NCI-H2227 (cell line): ENCODE measurements around the gene PNLIPRP2.
A peak's percentile ranks its signal among the peaks of the same experiment; 100 is the strongest.

ENCODE experiments used
- DNase-seq: peaks from one replicate; lab custom pipeline; 2025; ENCODE audit not compliant: unreplicated experiment; lab: John Stamatoyannopoulos, UW

PNLIPRP2 gene

DNA sequence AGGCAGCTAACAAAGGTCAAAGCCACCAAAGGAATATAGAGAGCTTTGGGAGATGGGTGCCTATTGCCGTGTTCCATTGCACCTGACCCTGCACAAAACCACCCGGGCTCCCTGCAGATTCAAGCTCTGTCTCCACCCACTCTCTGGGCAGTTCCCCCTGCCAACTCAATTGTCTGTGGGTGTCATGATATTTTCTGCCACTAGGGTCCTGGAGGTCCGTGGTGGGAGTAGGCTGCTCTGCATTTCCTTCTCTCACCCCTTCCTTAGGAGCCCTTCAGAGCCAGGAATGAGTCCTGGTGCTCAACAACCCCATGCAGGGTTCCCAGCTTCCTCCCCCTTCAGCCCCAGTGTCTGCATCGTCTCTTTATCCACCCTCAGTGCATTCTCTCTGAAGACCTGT lies 34.1 kb downstream of the PNLIPRP2 start:
- DNase-seq = peak; percentile 8

DNA sequence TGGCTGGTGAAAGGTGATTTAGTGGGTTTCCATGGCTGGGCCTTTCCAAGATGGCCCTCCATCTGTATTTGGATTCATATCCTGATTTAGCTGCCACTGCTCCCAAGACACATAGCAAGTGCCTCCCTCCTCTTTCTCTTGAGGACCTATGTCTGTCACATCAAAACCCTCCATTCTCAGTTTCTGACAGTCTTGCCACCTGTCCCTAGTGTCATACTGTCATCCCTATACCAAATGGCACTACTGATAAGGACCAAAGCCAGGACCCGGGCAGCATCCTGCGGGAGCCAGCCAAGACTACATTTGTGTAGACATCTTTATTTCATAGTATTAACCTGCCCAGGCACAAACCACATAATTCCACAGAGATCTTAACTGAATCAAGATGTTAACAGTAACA lies 34.8 kb downstream of the PNLIPRP2 start:
- no peak for DNase-seq

DNA sequence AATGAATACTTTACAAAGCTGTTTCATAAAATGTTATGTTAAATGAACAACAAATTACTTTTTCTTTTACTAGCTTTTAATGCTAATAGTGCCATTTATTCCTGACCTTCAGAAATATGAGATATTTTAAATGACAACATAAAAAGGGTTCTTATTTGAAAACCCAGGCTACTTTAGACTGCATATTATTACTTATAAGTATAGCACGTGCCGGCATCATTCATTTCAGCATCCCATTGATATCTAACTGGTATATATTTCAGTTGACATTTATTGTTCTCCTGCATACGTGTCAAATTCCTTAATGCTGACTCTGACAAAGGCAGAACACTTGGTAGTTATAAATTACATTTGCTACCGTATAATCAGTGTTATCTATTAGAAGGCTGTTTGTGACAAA lies 35.3 kb downstream of the PNLIPRP2 start:
- no peak for DNase-seq

DNA sequence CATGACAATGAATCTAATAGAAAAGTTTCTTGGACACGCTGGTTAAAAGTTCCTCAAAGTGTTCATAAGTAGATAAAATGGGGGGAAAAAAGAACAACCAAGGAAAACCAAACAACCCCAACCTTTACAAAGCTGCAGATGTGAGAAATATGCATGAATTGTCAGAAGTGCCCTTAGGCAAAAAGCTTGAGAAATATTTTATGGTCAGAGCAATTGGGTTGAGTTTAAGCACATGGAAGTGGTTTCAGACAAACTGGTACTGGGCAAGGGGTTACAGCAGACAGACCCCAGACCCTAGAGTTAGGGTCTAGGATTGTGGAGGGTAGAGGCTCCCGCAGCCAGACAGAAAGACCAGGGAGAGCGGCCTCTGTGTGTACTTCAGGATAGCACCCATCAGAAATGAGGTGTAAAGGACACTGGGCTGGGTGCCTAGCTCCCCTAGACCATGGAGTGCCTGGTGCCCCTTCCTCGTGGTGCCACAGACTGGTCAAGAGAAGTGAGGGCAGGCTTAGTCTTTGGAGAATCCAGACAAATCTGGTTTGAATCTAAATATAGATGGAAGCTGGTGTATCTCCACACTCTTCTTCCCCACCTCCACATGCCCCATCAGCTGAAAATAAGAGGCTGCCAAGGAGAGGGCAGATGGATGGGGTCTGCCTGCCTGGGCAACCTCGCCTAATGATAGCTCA lies 37.3 kb downstream of the PNLIPRP2 start:
- no peak for DNase-seq

DNA sequence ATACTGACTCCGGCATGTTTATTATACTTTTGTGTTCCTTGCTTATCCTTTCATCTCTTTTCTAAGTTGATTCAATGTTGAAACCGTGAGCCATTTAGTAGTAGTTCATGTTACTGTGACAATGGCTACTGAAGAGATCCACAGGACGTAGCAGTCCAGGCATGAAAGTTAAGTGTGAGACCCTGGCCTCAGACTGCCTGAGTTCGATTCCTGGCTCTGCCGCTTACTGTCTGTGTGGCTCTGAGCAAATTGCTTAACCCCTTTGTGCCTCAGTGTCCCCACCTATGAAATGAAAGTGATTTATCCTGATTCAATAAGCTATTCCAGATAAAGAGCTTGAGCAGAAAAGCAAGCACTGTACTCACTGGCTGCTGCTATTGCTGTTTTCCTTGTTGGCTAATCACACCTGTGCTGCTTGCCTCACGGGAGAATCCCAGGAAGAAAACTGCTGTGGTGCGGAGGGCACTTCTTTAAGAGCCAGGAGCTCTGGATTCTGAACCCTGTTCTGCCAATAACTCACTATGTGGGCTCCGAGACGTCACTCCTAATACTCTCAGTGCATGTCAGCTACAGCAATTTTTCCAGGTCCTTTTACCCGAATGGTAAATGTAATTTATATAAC lies 38.4 kb downstream of the PNLIPRP2 start:
- DNase-seq = no peak

DNA sequence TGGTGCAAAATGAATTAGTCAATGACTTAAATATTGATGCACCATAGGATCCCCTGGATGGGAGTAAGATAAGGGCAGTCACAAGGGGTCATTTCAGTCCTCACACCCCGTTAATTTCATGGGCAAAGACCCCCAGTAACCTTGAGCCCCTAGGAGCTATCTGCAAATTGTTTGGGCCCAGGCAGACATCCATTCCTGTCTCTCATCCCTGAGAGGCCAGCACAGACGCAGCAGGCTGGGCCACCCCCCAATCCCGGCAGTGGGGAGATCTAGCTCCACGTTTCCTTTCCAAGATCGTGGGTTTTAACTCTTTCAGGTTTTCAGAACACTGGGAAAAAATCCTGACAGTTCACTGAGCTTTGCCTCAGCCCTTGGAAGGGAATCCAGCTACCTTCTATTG lies 40.1 kb downstream of the PNLIPRP2 start:
- no peak for DNase-seq

DNA sequence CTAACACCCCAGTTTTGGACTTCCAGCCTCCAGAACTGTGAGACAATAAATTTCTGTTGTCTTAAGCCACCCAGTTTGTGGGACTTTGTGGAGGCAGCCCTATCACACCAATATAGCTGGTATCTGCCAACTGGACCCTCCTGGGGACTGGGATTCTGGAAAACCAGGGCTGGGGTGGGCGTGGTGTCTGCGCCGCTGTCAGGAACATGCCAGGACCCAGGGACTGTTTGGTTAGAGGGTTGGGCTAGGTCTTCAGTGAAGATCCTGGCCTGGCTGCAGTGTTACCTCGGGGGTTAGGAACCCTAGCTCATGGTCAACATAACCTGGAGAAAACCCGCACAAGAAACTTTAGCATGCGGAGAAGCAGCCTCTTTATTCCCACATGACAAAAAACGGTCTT lies 42.6 kb downstream of the PNLIPRP2 start:
- no peak for DNase-seq

DNA sequence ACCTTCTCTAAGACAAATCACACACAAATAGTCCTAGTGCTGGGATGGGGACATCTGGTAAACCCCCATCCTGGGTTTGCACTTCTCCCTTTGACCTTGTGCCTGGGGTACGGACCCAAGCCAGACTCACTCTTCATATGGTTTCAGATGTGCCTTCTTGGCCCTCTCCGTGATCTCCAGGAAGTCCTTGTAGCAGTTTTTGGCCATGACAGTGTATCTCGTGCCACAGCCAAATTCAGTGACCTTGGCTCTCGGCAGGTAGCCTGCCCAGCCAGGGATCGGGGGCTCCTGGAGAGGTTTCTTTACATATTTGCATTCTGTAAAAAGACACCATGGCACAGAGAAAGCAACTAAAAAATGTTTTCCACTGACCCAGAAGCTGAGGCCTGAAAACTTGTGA lies 43.9 kb downstream of the PNLIPRP2 start:
- no peak for DNase-seq

DNA sequence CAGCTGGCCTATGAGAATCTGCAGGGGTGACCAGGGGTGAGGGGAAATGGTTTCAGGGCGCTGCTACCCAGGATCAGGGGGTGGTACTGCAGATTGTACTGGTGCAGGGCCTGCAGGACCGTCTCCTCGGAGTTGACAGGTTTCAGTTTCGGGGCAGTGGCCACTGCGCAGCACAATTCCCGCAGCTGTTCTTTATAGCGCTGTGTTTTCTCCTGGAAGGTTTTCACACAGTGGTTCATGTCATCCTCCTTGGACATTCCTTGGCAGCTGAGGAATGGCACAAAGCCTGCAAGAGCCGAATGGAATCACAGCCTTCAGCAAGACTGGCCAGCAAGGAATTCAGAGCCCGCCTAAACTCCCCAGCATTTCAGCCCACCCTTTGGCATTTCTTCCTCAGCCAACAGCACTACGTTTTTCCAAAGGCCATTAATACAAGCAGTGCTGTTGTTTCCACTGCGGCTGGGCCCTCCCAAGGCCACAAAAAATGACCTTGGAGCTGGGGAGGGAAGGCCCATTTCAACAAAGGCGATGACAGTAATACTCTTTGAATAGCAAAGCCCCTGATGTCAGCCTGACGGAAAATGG lies 44.9 kb downstream of the PNLIPRP2 start:
- DNase-seq = peak; percentile 78

DNA sequence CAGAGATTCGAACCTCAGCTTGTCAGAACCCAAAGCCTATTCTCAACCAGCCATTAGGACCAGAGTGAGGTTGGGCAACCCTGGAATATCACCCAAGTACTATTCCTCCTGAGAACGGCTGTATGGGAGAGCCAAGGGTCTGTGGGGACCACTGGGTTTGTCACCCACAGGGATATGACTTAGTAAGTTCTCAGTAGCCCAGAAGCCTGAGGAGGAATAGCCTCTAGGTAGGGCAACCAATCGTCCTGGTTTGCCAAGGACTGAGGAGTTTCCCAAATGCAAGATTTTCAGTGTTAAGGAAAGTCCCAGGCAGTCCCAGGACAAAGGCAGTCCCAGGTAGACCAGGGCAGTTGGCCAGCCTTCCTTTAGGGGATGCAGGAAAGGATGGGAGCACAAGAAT lies 46.7 kb downstream of the PNLIPRP2 start:
- DNase-seq = no peak

DNA sequence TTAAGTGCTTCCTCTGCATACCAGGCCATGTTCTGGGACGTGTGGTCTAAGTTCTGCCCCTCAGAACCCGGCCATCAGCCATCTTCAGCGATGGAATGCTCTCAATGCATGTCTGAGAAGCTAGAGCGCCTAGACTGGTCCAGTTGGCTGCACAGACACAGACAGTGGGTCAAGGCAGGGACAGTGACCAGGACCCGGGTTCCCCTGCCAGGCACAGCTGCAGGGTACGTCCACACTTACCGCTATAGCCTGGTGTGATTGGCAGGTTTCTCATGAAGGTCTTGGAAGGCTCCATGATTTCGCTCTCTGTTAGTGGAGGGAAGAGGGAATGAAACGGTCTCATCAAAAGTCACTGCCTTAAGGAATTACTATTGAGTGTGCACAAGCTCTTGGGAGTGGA lies 47.3 kb downstream of the PNLIPRP2 start:
- DNase-seq = no peak

DNA sequence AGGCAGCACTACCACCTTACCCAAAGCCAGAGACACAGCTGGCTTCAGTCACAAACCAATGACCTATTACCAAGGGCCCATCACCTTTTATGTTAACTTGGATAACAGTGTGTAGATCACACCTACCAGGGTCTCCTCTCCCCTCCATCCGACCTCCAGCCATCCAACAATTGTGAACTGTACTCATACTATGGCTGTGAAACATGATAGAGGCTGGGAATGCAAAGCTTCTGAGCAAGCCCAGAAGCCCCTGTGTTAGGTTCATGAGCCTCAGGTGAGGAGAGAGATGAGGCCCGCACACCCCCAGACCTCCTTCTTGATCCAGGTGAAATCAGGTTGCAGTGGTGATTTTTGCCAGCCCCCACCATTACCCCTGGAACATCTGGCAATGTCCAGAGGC lies 47.7 kb downstream of the PNLIPRP2 start:
- no peak for DNase-seq

DNA sequence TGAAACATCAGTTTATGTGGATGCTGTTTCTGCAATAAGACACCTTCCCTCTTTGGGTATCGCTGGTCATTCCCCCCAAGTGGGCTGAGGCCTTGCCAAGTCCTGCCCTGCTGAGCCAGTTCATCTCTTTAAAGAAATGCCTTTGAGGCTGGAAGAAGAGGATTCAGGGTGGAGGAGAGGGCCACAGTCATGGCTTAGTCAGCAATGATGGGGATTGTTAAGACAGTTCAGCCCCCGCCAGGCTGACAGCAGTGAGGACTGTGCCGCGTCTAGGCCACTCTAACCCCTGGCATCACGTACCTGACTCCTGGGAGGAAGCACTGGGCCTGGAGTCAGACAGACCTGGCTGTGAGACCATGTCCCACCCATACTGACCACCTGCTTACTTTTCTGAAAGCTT lies 48.3 kb downstream of the PNLIPRP2 start:
- no peak for DNase-seq

DNA sequence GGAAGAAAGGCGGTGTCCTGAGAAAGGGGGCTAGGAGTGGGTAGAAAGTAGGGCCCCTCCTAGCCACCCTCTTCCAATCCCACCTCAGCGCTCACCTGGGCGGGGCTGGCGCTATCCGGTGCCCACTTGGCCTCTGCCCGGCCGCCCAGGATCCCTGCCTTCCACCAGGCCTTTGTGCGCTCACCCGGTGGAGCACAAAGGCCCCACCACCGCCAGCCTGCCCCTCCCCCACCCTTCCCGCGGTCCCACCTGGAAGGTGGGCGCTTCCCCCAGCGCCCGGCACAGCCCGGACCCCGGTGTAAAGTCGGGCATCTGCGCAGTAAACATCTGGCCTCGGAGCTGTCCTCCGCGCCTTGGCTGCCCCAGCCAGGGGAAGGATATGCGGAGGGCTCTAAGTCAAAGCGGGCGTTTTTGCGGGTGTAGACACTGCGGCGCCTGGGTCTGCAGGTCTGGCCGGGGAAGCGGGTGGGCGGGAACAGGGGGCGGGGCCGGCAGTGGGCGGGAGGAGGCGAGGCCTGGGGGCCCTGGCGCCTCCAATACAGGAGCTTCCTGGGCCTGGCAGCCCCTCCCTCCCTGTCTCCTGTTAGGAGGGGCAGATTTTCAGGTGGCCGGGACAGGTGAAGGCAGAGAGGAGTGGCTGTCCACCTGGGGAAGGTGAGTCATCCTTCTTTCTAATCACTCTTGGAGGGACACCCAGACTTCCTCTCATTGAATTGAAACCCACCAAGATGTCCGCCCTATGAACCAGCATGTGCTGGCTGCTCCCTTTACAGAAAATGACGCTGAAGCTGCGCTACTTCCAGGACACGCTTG lies 49.3 kb downstream of the PNLIPRP2 start:
- DNase-seq = peak; percentile 61

DNA sequence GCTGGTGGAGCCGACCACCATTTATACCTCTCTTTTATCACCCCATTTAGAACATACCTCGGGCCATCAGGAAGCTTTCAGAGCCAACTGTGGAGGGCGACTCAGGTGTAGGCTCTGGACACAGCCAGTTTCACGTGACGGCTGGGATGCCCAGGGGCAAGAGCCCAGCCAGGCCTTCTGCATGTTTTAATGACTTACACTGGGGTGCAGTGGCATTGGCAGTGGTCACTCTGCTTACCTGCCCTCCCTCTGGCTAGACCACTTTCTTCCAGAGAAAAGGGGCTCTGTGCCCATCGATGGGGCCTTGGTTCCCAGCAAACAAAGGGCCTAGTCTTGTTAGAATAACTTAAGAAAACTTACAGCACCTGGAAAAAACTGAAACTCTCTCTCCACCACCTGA lies 50.0 kb downstream of the PNLIPRP2 start:
- DNase-seq = no peak

DNA sequence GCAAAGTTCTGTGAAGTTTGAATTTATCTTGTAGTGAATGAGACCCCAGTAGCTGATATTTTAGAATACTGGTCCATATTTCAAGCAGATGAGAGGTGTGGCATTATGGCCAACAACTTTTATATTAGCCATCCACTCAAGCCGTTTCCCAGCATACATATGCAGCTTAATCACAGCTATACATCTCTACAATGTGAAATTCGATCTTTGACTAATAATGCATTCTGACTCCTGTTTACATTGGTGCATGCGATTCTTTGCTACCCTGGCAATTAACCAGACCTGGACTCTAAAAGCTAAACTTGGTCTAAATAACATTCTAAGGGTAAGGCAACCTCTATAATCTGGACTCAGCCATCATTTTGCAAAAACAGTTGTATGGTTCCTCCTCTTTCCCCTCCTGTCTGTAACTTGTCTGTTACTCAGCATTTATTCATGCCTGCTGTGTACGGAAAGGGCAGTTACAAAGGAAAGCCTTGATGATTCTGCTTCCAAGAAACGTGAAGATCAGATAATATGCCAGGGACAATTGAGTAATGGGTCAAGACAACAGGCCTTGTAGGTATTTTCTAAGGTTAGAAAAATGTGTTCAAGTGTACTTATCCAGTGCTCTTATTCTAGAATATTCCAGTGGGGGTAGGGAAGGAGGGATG lies 50.6 kb downstream of the PNLIPRP2 start:
- no peak for DNase-seq

DNA sequence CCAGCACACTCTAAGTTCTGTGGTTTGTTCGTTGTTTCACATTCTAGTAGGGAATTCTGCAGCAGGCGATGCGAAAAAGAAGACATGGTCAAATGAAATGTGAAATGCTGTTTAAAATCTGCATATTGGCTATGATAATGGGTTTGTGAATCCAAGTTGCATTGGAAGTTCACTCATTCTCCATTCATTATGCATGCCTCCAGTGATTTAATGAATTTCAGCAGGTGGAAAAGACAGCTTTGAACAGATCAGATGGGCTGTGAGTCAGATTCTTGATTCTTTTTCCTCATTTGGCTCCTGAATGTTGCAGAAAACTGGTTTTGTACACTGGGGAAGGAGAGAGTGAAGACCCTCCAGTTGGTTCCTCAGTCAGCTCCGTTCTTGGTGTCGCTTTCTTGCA lies 52.1 kb downstream of the PNLIPRP2 start:
- no peak for DNase-seq

DNA sequence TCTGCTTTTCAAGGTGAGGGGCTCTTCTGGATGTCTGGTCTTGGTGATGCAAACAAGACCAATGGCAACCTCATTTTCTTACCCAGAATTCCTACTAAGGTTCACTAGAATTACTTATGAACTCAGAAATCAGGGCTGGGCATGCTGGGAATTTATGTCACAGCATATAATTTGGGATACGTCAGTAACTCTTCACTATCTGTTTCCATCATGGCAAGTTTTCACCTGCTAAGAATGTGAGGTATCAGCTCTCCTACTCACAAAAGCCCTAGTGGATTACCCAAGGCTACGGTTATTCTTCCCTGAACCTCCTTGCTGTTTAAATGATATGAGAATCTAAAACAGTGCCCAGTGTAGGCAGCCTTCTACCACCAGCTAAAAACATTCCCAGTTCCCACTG lies 53.1 kb downstream of the PNLIPRP2 start:
- DNase-seq = no peak

DNA sequence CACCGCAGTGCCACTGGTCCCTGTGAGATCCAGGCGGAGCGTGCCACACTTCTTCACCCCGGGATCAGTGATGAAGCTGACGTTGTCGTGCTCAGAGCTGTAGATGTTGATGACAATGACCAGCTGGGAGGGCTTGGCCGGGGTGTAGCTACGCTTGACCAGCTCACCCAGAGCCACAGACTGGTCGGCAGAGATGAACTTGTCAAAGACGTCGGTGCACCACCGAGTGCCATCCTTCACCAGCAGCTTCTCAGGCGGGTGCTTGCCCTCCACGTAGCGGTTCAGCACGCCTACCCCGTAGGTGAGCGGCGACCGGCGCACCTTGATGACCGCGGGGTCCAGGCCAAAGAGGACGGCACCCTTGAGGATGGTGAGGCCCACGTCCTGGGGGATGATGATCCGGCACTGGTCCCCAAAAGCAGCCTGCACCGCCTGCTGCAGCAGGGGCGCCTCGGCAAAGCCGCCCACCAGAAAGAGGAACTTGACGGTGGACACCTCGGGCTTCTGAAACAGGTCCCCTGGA lies 54.2 kb downstream of the PNLIPRP2 start:
- no peak for DNase-seq

DNA sequence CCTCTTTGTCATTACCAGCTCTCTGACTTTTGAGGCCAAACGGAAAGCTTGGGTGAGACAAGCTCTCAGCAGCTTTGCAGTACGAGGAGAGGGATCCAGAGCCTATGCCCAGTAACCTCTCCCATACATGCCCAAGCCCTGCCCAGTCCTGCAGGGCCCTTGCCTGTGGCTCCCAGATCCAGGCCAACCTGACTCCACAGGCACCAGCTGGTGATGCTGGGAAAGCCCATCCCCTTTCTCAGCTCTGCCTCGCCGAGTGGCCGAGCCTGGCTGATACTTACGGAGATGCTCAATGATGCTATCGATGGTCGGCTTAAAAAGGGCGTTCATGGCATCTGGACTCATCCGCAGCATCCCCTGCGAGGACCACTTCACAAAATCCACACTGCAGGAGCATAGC lies 55.4 kb downstream of the PNLIPRP2 start:
- DNase-seq = no peak

DNA sequence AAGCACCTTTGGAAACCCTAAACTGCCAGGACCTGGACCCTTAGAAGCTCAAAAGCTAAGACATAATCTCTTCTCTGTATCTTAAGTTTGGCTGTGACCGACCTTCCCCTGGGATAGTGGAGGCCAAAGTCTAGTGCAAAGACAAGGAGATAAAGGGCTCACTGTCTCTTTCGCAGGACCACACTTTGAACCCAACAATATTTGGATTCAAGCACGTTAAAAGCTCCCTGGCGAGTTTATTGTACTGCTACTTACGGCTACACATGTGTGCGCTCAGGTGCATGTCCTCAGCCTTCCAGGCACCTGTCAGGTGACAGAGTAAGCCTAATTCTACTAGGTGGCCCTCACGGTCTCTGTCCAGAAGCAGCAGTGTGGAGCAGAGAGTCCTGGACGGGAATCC lies 55.9 kb downstream of the PNLIPRP2 start:
- no peak for DNase-seq
